Measurements from ENCODE around the gene RNF144A. TPM values are rescaled to one million over a fixed set of nuclear protein-coding genes. Genes with fewer than 3 reads are reported as not detected.
"Not testable (repeated sequence)": the region's sequence is repeated elsewhere in the genome, so short reads cannot be mapped to it uniquely, and the experiment has no call there.

The RNF144A gene
- total RNA-seq, 1 donor from 2014 or later: 52.8 TPM

- no peak for TF ChIP-seq CTCF (IDR thresholded peaks at IDR 0.05; ENCODE audit: unreplicated experiment)
- H3K27me3 Mint-ChIP-seq (ENCODE audit: low read depth): no peaks in the 10 kb centered on the region
Measured at GRCh38 chr2:6999211-6999877, 82.1 kb downstream of the RNF144A start.

GRCh38 chr2:7001395-7001794 is 84.2 kb downstream of the RNF144A start:
- H3K36me3 Mint-ChIP-seq: peaks cover 15% of the 10 kb centered on the region
- not testable (repeated sequence) for H3K27me3 Mint-ChIP-seq (ENCODE audit: low read depth); H3K27ac Mint-ChIP-seq; H3K9me3 Mint-ChIP-seq; H3K4me3 Mint-ChIP-seq; DNase-seq (ENCODE audit: low spot score in 2 of 2, unreplicated experiment in 2 of 2); H3K4me1 Mint-ChIP-seq

More at GRCh38 chr2:6999211-6999877, 82.1 kb downstream of the RNF144A start:
- H3K4me3 Mint-ChIP-seq: no peak overlapping the region
- DNase-seq (ENCODE audit: low spot score in 2 of 2, unreplicated experiment in 2 of 2): no peak
- no peaks in the 10 kb centered on the region for H3K9me3 Mint-ChIP-seq
- peak overlapping the region; percentile 59 for H3K27ac Mint-ChIP-seq
- peaks cover 11% of the 10 kb centered on the region for H3K36me3 Mint-ChIP-seq
- peaks cover 9% of the 10 kb centered on the region for H3K4me1 Mint-ChIP-seq

- no peak for DNase-seq (ENCODE audit: low spot score in 2 of 2, unreplicated experiment in 2 of 2)
- no peaks in the 10 kb centered on the region for H3K9me3 Mint-ChIP-seq
- H3K4me3 Mint-ChIP-seq: no peak overlapping the region
- no peak for TF ChIP-seq CTCF (IDR thresholded peaks at IDR 0.05; ENCODE audit: unreplicated experiment)
- no peaks in the 10 kb centered on the region for H3K27me3 Mint-ChIP-seq (ENCODE audit: low read depth)
- peaks cover 17% of the 10 kb centered on the region for H3K36me3 Mint-ChIP-seq
- H3K27ac Mint-ChIP-seq: no peak overlapping the region
- peaks cover 24% of the 10 kb centered on the region for H3K4me1 Mint-ChIP-seq
Measured at GRCh38 chr2:7003895-7004294, 86.7 kb downstream of the RNF144A start.

GRCh38 chr2:7004636-7005035 is 87.4 kb downstream of the RNF144A start:
- Mint-ChIP-seq H3K36me3 (peaks cover 15% of the 10 kb centered on the region), H3K9me3 (no peaks in the 10 kb centered on the region), H3K27ac (no peak overlapping the region), H3K27me3 (ENCODE audit: low read depth) (no peaks in the 10 kb centered on the region), H3K4me3 (no peak overlapping the region), H3K4me1 (peaks cover 31% of the 10 kb centered on the region)
- no peak for TF ChIP-seq CTCF (IDR thresholded peaks at IDR 0.05; ENCODE audit: unreplicated experiment)
- DNase-seq (ENCODE audit: low spot score in 2 of 2, unreplicated experiment in 2 of 2): no peak

- Mint-ChIP-seq H3K9me3 (no peaks in the 10 kb centered on the region), H3K27ac (peak overlapping the region; percentile 86)
Measured at GRCh38 chr2:7007488-7007845, 90.3 kb downstream of the RNF144A start.

More at GRCh38 chr2:7007488-7007845, 90.3 kb downstream of the RNF144A start:
- Mint-ChIP-seq H3K4me3 (no peak overlapping the region), H3K27me3 (ENCODE audit: low read depth) (no peaks in the 10 kb centered on the region), H3K36me3 (peaks cover 14% of the 10 kb centered on the region), H3K4me1 (peaks cover 56% of the 10 kb centered on the region)
- no peak for TF ChIP-seq CTCF (IDR thresholded peaks at IDR 0.05; ENCODE audit: unreplicated experiment)
- DNase-seq (ENCODE audit: low spot score in 2 of 2, unreplicated experiment in 2 of 2): no peak
